Measurements from ENCODE around the gene DENND5B.

GRCh38 chr12:31343139-31343538 is 247.8 kb downstream of the DENND5B start:
- TF ChIP-seq, protein P1, sequence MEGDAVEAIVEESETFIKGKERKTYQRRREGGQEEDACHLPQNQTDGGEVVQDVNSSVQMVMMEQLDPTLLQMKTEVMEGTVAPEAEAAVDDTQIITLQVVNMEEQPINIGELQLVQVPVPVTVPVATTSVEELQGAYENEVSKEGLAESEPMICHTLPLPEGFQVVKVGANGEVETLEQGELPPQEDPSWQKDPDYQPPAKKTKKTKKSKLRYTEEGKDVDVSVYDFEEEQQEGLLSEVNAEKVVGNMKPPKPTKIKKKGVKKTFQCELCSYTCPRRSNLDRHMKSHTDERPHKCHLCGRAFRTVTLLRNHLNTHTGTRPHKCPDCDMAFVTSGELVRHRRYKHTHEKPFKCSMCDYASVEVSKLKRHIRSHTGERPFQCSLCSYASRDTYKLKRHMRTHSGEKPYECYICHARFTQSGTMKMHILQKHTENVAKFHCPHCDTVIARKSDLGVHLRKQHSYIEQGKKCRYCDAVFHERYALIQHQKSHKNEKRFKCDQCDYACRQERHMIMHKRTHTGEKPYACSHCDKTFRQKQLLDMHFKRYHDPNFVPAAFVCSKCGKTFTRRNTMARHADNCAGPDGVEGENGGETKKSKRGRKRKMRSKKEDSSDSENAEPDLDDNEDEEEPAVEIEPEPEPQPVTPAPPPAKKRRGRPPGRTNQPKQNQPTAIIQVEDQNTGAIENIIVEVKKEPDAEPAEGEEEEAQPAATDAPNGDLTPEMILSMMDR (IDR thresholded peaks at IDR 0.05), result no peak
- TF ChIP-seq POLR2AphosphoS5 (IDR thresholded peaks at IDR 0.05), result no peak
- TF ChIP-seq EP300 (IDR thresholded peaks at IDR 0.05), result no peak

All from suprapubic skin (tissue), 4 donors.